ENCODE results near the gene RNF220.

- TF ChIP-seq CTCF (IDR thresholded peaks at IDR 0.05): peak in 1 of 4 experiments; percentile 11
- no peak for TF ChIP-seq POLR2A (IDR thresholded peaks at IDR 0.05)
- TF ChIP-seq POLR2AphosphoS5 (IDR thresholded peaks at IDR 0.05): no peak
- TF ChIP-seq EP300 (IDR thresholded peaks at IDR 0.05): no peak
Observed at GRCh38 chr1:44637702-44638411, 232.8 kb downstream of the RNF220 start.
